Osteocyte (in vitro differentiated cells): ENCODE data around the gene PLEKHG7. TPM values are rescaled to one million over a fixed set of nuclear protein-coding genes. Genes with fewer than 3 reads are reported as not detected.
A peak's percentile ranks its signal among the peaks of the same experiment; 100 is the strongest.

Source experiments
- DNase-seq: peaks from one replicate; pipeline ENCODE4 v3.0.0; 2021; ENCODE audit warnings: mixed read lengths; ENCODE audit not compliant: unreplicated experiment; ENCODE audit errors: extremely low spot score
- H3K27ac Mint-ChIP-seq: one replicate; pipeline ENCODE4 v1.8.0; 2021; ENCODE audit warnings: mild to moderate bottlenecking, mixed read lengths; ENCODE audit not compliant: unreplicated experiment
- H3K27me3 Mint-ChIP-seq: one replicate; pipeline ENCODE4 v1.8.0; 2021; ENCODE audit warnings: mixed read lengths; ENCODE audit not compliant: unreplicated experiment
- H3K36me3 Mint-ChIP-seq: one replicate; pipeline ENCODE4 v1.8.0; 2021; ENCODE audit warnings: mixed read lengths; ENCODE audit not compliant: unreplicated experiment
- H3K4me1 Mint-ChIP-seq: one replicate; pipeline ENCODE4 v1.8.0; 2021; ENCODE audit warnings: mixed read lengths; ENCODE audit not compliant: unreplicated experiment
- H3K4me3 Mint-ChIP-seq: one replicate; pipeline ENCODE4 v1.8.0; 2021; ENCODE audit warnings: mild to moderate bottlenecking, moderate library complexity, mixed read lengths; ENCODE audit not compliant: unreplicated experiment
- H3K9me3 Mint-ChIP-seq: one replicate; pipeline ENCODE4 v1.8.0; 2021; ENCODE audit warnings: mixed read lengths; ENCODE audit not compliant: unreplicated experiment
- total RNA-seq: library from RNA; stranded (reverse); gene quantifications from 2 replicates; pipeline ENCODE4 v1.2.1, GENCODE V29; 2021
- TF ChIP-seq, protein P1 (sequence below): fragments of 200-600 bp; sonication (generic); IDR thresholded peaks from 2 replicates; pipeline ENCODE4 v1.5.0; 2021; ENCODE audit warnings: antibody characterized with exemption, mild to moderate bottlenecking, moderate library complexity

PLEKHG7 gene
- total RNA-seq, 1 donor from 2014 or later, result not detected

- H3K4me3 Mint-ChIP-seq, result no peak overlapping the region
- no peaks in the 10 kb centered on the region for H3K9me3 Mint-ChIP-seq
- no peak for DNase-seq
- no peaks in the 10 kb centered on the region for H3K27me3 Mint-ChIP-seq
- peaks cover 7% of the 10 kb centered on the region for H3K4me1 Mint-ChIP-seq
- peaks cover 27% of the 10 kb centered on the region for H3K36me3 Mint-ChIP-seq
- no peak overlapping the region for H3K27ac Mint-ChIP-seq
- TF ChIP-seq, protein P1, sequence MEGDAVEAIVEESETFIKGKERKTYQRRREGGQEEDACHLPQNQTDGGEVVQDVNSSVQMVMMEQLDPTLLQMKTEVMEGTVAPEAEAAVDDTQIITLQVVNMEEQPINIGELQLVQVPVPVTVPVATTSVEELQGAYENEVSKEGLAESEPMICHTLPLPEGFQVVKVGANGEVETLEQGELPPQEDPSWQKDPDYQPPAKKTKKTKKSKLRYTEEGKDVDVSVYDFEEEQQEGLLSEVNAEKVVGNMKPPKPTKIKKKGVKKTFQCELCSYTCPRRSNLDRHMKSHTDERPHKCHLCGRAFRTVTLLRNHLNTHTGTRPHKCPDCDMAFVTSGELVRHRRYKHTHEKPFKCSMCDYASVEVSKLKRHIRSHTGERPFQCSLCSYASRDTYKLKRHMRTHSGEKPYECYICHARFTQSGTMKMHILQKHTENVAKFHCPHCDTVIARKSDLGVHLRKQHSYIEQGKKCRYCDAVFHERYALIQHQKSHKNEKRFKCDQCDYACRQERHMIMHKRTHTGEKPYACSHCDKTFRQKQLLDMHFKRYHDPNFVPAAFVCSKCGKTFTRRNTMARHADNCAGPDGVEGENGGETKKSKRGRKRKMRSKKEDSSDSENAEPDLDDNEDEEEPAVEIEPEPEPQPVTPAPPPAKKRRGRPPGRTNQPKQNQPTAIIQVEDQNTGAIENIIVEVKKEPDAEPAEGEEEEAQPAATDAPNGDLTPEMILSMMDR, result no peak
Observed at GRCh38 chr12:92775416-92775815, 72.6 kb downstream of the PLEKHG7 start.

DNA sequence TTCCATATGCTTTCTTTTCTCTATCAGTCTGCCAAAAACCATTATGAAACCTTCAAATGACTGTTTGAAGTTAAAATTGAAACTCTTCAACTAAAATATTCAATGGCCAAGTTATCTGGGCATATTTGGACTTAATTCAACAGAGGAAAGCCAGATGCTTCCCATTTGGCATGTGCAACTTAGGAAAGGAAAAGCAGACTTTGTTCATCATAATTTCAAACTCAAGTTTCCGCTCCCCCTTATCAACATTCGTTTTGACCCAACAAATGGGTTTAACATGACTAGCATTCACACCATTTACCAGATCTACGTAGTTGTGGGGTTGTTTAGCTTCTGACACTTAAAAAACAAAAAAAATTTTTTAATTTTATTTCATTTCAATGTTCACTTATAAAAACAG is 75.7 kb downstream of the PLEKHG7 start:
- no peak for DNase-seq
- no peaks in the 10 kb centered on the region for H3K27me3 Mint-ChIP-seq
- H3K4me1 Mint-ChIP-seq, result peaks cover 7% of the 10 kb centered on the region
- TF ChIP-seq, protein P1, result no peak
- H3K36me3 Mint-ChIP-seq, result peaks cover 27% of the 10 kb centered on the region
- no peak overlapping the region for H3K4me3 Mint-ChIP-seq
- H3K27ac Mint-ChIP-seq, result no peak overlapping the region
- H3K9me3 Mint-ChIP-seq, result no peaks in the 10 kb centered on the region

DNA sequence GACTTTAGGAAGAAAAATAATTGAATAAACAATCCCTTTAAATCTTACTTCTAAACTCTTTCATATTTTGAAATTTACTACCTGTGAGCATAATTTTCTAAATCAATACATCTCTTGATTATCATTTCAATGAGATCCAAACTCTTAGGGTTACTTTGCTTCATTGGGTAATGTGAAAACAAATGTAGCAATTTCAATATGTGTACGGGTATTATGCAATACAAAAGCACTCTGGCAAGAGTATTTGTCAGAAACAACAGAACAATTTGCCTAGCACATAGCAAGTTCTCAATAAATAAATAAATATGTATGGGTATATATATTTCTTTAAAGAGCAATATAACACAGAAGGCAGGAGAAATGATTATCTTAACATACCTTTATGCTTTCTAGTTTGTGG is 77.1 kb downstream of the PLEKHG7 start:
- TF ChIP-seq, protein P1, result no peak
- Mint-ChIP-seq H3K4me1 (peaks cover 14% of the 10 kb centered on the region), H3K9me3 (no peaks in the 10 kb centered on the region), H3K27ac (no peak overlapping the region), H3K4me3 (no peak overlapping the region), H3K36me3 (peaks cover 27% of the 10 kb centered on the region), H3K27me3 (no peaks in the 10 kb centered on the region)
- DNase-seq, result no peak

DNA sequence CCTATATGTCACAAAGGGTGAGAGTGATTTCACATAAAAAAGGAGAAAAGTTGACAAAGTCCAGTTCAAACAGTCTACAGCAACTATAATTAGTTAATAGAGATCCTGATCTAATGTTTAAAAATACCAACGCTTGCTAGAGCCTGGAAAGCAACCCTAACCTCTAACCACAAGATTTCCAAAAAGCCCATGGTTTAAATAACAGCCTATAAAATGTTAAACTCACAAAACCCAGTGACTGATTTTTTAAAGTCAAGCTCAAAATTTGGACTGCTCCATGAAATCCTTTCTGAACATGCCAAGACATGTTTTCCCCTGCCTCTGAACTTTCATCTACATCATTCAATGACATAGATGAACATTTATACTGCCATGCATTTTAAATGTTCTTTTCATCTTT is 81.6 kb downstream of the PLEKHG7 start:
- no peak for DNase-seq
- H3K36me3 Mint-ChIP-seq, result peaks cover 17% of the 10 kb centered on the region
- TF ChIP-seq, protein P1, result no peak

GRCh38 chr12:92784797-92785562 is 82.2 kb downstream of the PLEKHG7 start:
- H3K4me3 Mint-ChIP-seq, result no peak overlapping the region
- TF ChIP-seq, protein P1, result peak; percentile 65

More for the DNA sequence above, 81.6 kb downstream of the PLEKHG7 start:
- Mint-ChIP-seq H3K27ac (peak overlapping the region; percentile 45), H3K9me3 (no peaks in the 10 kb centered on the region), H3K4me1 (peaks cover 9% of the 10 kb centered on the region), H3K27me3 (no peaks in the 10 kb centered on the region), H3K4me3 (no peak overlapping the region)

More at GRCh38 chr12:92784797-92785562, 82.2 kb downstream of the PLEKHG7 start:
- DNase-seq, result no peak
- Mint-ChIP-seq H3K27me3 (no peaks in the 10 kb centered on the region), H3K36me3 (peaks cover 18% of the 10 kb centered on the region), H3K4me1 (peaks cover 9% of the 10 kb centered on the region), H3K27ac (peak overlapping the region; percentile 45), H3K9me3 (no peaks in the 10 kb centered on the region)
